ENCODE data around the gene LITAFD.
"Not testable (repeated sequence)": the region's sequence is repeated elsewhere in the genome, so short reads cannot be mapped to it uniquely, and the experiment has no call there.

LITAFD gene

GRCh38 chr16:8882041-8882617, at the start of gene LITAFD:
LITAFD (plus strand) TSS chr16:8882351; CDS start chr16:8884356, 2,005 bp downstream.
- DNase-seq: no peak

GRCh38 chr16:8832717-8833105, 49.4 kb upstream of the LITAFD start:
- no peak for DNase-seq

DNA sequence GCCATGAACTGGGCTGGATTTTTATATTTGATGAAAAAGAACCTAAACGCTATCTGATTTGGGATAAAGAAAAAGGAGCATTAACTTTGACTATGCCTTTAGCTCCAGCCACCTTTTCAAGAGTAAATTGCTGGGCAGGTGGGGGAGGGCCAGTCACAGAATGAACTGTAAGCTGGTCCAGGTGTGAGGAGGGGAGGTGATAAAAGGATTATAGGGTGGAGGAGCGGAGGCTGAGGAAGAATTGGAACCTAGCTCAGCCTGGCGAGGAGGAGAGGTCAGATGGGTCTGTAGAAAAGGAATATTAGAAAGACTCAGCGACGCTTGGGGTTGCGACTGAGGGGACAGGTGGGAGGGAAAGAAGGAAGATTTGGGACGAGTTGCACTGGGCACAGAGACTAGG, 45.4 kb upstream of the LITAFD start:
- not testable (repeated sequence) for DNase-seq

DNA sequence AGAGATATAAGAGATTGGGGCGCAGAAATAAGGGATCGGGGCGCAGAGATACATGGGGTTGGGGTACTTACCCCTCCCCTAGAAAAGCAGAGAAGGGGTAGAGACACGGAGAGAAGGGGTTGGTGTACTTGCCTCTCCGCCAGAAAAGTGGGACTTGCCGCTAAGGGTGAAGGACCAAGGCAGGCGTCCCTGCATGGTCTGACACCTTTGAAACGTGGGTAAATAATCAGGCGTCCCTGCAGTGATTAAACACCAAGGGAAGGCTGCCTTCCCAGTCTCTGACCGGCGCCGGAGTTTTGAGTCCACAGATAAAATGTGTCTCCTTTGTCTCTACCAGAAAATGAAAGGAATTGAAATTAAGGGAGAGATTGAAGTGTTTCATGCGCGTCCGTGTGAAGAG, 44.6 kb upstream of the LITAFD start:
- not testable (repeated sequence) for DNase-seq

GRCh38 chr16:8842016-8842415, 40.1 kb upstream of the LITAFD start:
- DNase-seq: not testable (repeated sequence)

- not testable (repeated sequence) for DNase-seq
Measured at GRCh38 chr16:8843296-8843695, 38.9 kb upstream of the LITAFD start.

GRCh38 chr16:8845699-8846298, 36.4 kb upstream of the LITAFD start:
- DNase-seq: no peak

- no peak for DNase-seq
Measured at GRCh38 chr16:8846401-8846932, 35.7 kb upstream of the LITAFD start.

DNA sequence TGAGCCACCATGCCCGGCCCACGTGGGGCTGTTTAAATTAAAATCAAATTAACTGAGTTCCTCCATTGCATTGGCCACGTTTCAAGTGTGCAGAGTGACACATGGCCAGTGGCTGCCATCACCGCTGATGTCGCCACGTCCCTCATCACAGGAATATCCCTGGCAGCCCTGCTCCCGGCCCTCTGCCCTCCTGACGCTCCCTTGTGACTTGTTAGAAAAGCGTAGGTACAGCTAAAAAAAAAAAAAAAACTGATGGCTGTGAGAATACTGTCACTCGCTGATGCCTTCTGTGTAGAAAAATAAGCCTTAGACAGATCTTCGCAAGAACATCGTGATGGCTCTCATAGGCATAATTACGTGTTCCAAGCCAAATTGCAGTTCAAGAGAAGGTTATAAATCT, 35.0 kb upstream of the LITAFD start:
- DNase-seq: no peak

- no peak for DNase-seq
Measured at GRCh38 chr16:8847623-8848022, 34.5 kb upstream of the LITAFD start.

GRCh38 chr16:8848231-8848938, 33.8 kb upstream of the LITAFD start:
- DNase-seq: no peak

- no peak for DNase-seq
Measured at GRCh38 chr16:8848939-8849391, 33.2 kb upstream of the LITAFD start.

DNA sequence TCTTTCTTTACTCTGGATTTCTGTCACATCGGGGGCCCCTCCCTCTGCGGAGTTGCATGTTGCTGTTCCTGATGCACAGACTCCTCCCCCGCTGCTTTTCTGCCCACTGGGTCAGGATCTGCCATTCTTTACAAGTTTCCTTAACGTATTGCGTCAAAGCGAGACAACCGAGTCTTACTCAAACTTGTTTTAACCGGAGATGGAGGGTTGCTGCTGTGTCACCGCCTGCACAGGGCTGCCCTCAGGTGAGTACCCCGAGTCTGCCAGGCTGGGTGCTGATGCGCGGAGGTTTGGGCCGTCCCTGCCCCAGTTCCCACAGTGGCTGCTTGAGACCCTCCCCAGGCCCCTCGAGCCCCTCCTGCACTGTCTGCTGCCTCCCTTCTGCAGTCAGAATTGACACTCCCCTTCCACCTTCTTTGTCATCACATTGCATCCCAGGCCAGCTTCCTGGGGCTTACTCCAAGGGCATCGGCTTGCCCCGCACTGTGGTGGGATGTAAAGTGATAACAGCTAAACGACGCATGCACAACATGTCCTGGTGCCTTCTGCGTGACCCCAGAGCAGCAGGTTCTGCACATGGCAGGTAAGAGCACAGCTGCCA, 32.6 kb upstream of the LITAFD start:
- DNase-seq: no peak

DNA sequence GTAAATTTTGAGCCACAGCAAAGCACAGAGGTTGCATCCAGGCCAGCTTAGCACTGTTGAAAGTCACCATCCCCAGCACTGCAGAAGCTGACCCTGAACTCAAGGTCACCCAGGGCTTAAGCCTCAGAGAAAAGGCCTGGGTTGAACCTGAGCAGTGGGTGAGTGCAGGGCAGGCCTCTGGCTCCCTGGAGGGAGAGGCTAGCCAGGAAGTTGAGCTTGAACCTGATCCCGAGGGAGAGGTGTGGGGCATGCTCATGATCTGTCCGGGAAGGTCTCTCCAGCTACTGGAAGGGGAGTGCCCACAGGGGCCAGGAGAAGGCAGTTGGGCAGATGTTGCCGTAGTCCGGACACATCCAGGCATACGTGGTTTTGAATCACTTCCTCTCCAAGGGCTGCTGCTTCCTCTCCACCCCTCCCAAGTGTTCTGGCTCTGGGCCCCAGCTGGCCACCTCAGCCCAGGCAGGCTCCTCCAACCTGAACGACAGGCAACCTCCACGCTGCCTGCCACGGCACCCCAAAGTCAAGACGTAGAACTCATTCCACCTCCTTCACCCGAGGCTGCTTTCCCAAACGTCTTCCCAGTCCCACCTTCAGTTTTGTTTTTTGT, 31.8 kb upstream of the LITAFD start:
- no peak for DNase-seq

GRCh38 chr16:8851761-8852403, 30.3 kb upstream of the LITAFD start:
- no peak for DNase-seq

- DNase-seq: no peak
Measured at GRCh38 chr16:8852534-8852933, 29.6 kb upstream of the LITAFD start.

GRCh38 chr16:8853150-8853549, 29.0 kb upstream of the LITAFD start:
- no peak for DNase-seq

DNA sequence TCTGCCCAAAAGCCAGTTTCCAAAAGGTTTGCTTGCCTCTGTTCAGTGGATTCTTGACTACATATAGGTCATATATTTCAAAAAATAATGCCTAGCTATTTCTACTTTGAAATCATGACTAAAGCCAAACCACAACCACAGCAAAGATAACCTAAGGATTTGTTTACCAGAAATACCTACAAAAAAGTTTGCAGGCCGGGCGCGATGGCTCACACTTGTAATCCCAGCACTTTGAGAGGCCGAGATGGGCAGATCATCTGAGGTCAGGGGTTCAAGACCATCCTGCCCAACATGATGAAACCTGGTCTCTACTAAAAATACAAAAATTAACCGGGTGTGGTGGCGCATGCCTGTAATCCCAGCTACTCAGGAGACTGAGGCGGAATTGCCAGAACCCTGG, 28.5 kb upstream of the LITAFD start:
- no peak for DNase-seq

- no peak for DNase-seq
Measured at GRCh38 chr16:8854298-8854948, 27.7 kb upstream of the LITAFD start.

DNA sequence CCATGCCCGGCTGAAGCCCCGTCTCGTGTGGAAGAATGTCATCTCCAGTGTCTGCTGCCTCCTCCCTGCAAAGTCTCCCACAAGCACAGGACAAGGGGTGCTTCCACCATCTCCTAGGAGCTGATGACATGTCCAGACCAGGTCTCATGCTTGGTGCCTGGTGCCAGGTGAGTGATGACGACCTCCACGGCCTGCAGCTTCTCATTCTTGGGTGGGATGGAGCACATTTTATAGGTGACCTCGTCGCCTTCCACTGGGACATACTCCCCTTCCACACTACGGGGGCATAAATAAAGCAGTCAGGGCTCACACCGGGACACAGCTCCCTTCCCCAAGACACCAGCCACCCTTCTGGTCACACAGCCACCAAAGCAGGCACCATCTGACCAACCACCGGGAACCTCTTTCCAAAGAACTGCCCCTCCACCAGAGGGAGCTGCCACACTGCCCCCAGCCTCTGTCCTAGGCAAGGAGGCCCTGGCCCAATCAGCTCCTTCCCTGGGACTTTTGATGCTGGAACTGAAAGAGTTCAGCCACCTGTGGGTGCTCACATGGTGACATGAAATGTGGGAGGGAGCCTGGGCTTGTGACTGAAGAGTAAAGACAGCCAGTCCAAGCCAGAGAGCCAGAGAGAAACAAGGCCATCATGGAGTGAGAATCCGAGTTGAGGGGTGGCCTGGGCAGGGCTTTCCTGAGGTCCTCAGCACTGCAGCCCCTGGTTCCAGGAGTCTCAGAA, 26.9 kb upstream of the LITAFD start:
- no peak for DNase-seq

DNA sequence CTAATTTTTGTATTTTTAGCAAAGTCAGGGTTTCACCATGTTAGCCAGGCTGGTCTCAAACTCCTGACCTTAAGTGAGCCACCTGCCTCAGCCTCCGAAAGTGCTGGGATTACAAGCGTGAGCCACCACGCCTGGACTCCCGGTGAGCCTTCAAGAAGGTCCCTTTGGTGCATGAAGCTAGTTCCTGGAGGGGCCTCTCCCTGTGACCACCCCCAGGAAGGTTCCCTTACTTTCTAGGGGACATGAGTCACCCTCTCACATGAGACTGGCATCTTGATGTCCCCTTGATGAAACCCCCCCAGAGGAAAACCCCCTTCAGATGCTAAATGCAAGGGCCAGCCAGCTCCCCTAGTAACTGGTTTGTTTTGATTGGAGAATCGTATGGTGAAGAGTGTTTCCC, 26.2 kb upstream of the LITAFD start:
- no peak for DNase-seq
